Right lobe of liver (tissue), 4 donors: Measurements from ENCODE around the gene LDB2.

Source experiments
- POLR2A ChIP-seq: fragments of 450-650 bp; IDR thresholded peaks from one replicate; pipeline ENCODE4 v1.6.1; 2017; ENCODE audit warnings: antibody characterized with exemption, mild to moderate bottlenecking
- TF ChIP-seq, protein P1 (sequence below), 4 donors: fragments of 200-600 bp in 3 of 4; fragments of 450-650 bp in 1 of 4; IDR thresholded peaks; one replicate each; pipeline versions ENCODE4 v1.5.1 to v1.8.0; 2016 to 2022; ENCODE audit warnings: antibody characterized with exemption in 4 of 4, mild to moderate bottlenecking in 2 of 4
- donor health status: DM: no; HTN: no; CAD: no.
- donor health status: DM: no; HTN: no; CAD: no.
- donor health status: DM: no; HTN: yes; CAD: no.

- TF ChIP-seq, protein P1, sequence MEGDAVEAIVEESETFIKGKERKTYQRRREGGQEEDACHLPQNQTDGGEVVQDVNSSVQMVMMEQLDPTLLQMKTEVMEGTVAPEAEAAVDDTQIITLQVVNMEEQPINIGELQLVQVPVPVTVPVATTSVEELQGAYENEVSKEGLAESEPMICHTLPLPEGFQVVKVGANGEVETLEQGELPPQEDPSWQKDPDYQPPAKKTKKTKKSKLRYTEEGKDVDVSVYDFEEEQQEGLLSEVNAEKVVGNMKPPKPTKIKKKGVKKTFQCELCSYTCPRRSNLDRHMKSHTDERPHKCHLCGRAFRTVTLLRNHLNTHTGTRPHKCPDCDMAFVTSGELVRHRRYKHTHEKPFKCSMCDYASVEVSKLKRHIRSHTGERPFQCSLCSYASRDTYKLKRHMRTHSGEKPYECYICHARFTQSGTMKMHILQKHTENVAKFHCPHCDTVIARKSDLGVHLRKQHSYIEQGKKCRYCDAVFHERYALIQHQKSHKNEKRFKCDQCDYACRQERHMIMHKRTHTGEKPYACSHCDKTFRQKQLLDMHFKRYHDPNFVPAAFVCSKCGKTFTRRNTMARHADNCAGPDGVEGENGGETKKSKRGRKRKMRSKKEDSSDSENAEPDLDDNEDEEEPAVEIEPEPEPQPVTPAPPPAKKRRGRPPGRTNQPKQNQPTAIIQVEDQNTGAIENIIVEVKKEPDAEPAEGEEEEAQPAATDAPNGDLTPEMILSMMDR (IDR thresholded peaks at IDR 0.05) = no peak
- no peak for TF ChIP-seq POLR2A
These were observed 167.8 kb downstream of the LDB2 start for GRCh38 chr4:16730522-16731205.
